Dermis lymphatic vessel endothelial cell (primary cell): ENCODE measurements around the gene SYT2. TPM values are rescaled to one million over a fixed set of nuclear protein-coding genes. Genes with fewer than 3 reads are reported as not detected.

Source experiments
- total RNA-seq: library from RNA; depleted of rRNA; stranded (reverse); fragments of >200 nt; gene quantifications from 2 replicates; pipeline ENCODE4 v1.2.1, GENCODE V29; 2014

The SYT2 gene
- total RNA-seq: not detected in 2 replicates

GRCh38 chr1:202710070-202711045 is at the start of gene SYT2:
TSS of gene SYT2 (minus strand) at chr1:202710454. CDS start at chr1:202605772, 104,682 bp downstream.

Other genes starting within 250 kb of the SYT2 start
- 50.5 and 72.0 TPM in 2 replicates for gene KDM5B, start 98.0 kb upstream of the SYT2 start, total RNA-seq
- 0.22 TPM in 1 of 2 replicates, not detected in the other for gene PCAT6, start 100.5 kb upstream of the SYT2 start, total RNA-seq
- gene RABIF, start 178.7 kb upstream of the SYT2 start, total RNA-seq: 9.0 and 12.0 TPM in 2 replicates
- gene KLHL12, start 216.8 kb upstream of the SYT2 start, total RNA-seq: 21.6 and 27.1 TPM in 2 replicates
- 88.4 and 117 TPM in 2 replicates for gene ADIPOR1, start 247.9 kb upstream of the SYT2 start, total RNA-seq